ENCODE results near the gene RAPGEF4.

The RAPGEF4 gene

GRCh38 chr2:172847188-172847587 is 111.5 kb downstream of the RAPGEF4 start:
- no peak for DNase-seq (ENCODE audit: extremely low read depth, low read depth)
- TF ChIP-seq, protein P1, sequence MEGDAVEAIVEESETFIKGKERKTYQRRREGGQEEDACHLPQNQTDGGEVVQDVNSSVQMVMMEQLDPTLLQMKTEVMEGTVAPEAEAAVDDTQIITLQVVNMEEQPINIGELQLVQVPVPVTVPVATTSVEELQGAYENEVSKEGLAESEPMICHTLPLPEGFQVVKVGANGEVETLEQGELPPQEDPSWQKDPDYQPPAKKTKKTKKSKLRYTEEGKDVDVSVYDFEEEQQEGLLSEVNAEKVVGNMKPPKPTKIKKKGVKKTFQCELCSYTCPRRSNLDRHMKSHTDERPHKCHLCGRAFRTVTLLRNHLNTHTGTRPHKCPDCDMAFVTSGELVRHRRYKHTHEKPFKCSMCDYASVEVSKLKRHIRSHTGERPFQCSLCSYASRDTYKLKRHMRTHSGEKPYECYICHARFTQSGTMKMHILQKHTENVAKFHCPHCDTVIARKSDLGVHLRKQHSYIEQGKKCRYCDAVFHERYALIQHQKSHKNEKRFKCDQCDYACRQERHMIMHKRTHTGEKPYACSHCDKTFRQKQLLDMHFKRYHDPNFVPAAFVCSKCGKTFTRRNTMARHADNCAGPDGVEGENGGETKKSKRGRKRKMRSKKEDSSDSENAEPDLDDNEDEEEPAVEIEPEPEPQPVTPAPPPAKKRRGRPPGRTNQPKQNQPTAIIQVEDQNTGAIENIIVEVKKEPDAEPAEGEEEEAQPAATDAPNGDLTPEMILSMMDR (IDR thresholded peaks at IDR 0.05; ENCODE audit: low read depth, low read length) = no peak

- TF ChIP-seq, protein P1 (IDR thresholded peaks at IDR 0.05; ENCODE audit: low read depth, low read length) = no peak
- no peak for DNase-seq (ENCODE audit: extremely low read depth, low read depth)
These were observed 112.9 kb downstream of the RAPGEF4 start for GRCh38 chr2:172848519-172848918.

DNA sequence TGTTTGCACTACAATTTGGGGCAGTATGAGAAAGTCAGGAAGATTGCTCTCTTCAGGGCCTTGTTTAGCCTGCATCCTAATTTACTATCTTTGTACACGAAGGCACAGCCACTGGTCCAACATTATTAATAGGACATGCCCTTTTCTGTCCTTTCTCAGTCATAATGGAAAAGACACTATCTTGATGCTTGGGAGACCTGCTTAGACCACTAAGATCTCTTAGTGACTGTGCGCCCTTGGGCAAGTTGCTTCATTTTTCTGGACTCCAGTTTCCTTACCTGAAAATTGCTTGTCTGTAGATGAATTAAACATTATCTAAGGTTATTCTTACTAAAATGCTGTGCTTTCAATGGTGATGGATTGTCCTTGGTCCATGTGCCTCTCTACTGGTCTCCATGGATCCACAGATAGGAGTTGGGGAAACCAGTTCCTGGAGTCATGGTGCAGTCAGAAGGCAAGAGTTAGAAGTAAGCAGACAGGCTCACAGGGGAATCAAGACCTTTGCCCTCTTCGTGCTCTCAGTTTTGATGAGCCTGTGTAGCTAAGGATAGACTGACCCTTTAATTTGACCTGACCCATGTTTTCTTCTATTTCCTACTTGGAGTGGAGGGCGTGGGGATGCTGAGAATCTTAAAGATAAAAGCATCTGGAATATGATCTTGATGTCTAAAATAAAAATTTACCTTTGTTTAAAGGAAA is 114.0 kb downstream of the RAPGEF4 start:
- TF ChIP-seq, protein P1 (IDR thresholded peaks at IDR 0.05; ENCODE audit: low read depth, low read length) = no peak
- no peak for DNase-seq (ENCODE audit: extremely low read depth, low read depth)

DNA sequence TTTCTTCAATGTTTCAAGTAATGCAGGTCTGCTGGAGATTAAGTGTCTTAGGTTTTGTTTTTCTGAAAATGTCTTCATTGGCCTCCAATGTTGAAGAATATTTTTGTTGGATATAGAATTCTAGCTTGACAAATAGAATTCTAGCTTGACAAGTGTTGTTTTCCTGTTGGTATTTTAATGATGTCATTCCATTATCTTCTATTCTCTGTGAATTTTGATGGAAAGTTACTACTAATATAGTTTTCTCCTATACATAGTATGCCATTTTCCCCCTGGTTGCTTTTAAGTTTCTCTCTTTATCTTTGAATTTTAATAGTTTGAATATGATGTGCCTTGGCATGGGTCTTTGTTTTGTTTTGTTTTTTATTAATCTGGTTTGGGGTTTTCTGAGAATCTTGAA is 119.9 kb downstream of the RAPGEF4 start:
- TF ChIP-seq, protein P1 (IDR thresholded peaks at IDR 0.05; ENCODE audit: low read depth, low read length) = no peak
- DNase-seq (ENCODE audit: extremely low read depth, low read depth) = no peak

DNA sequence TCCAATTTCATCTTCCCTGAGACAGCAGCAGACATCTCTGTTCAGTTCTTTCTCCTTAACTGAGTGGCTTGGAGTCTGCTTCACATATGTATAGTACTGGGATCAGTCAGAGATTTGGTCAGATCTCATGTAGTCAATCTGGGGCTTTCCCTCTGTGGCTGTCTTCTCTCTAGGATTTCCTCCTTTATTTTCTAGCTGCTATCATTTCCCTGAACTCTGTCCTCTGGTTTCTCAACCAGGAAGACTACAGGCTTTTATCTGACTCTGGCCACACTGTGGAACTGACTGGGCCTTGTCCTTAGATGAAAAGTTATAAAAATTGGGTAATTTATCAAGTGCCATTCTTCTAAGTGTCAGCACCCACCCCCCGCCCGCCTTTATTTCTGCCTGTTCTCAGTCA is 121.0 kb downstream of the RAPGEF4 start:
- DNase-seq (ENCODE audit: extremely low read depth, low read depth) = no peak
- TF ChIP-seq, protein P1 (IDR thresholded peaks at IDR 0.05; ENCODE audit: low read depth, low read length) = no peak

- TF ChIP-seq, protein P1 (IDR thresholded peaks at IDR 0.05; ENCODE audit: low read depth, low read length) = no peak
- no peak for DNase-seq (ENCODE audit: extremely low read depth, low read depth)
These were observed 122.8 kb downstream of the RAPGEF4 start for GRCh38 chr2:172858473-172858745.

GRCh38 chr2:172859581-172860335 is 124.1 kb downstream of the RAPGEF4 start:
- DNase-seq (ENCODE audit: extremely low read depth, low read depth) = no peak
- TF ChIP-seq, protein P1 (IDR thresholded peaks at IDR 0.05; ENCODE audit: low read depth, low read length) = no peak

Data from AG09319 (cell line).